ENCODE data around the gene CARD9. TPM values are rescaled to one million over a fixed set of nuclear protein-coding genes. Genes with fewer than 3 reads are reported as not detected.

The CARD9 gene
- total RNA-seq, 1 experiment from 2014 or later = 1.7 TPM

DNA sequence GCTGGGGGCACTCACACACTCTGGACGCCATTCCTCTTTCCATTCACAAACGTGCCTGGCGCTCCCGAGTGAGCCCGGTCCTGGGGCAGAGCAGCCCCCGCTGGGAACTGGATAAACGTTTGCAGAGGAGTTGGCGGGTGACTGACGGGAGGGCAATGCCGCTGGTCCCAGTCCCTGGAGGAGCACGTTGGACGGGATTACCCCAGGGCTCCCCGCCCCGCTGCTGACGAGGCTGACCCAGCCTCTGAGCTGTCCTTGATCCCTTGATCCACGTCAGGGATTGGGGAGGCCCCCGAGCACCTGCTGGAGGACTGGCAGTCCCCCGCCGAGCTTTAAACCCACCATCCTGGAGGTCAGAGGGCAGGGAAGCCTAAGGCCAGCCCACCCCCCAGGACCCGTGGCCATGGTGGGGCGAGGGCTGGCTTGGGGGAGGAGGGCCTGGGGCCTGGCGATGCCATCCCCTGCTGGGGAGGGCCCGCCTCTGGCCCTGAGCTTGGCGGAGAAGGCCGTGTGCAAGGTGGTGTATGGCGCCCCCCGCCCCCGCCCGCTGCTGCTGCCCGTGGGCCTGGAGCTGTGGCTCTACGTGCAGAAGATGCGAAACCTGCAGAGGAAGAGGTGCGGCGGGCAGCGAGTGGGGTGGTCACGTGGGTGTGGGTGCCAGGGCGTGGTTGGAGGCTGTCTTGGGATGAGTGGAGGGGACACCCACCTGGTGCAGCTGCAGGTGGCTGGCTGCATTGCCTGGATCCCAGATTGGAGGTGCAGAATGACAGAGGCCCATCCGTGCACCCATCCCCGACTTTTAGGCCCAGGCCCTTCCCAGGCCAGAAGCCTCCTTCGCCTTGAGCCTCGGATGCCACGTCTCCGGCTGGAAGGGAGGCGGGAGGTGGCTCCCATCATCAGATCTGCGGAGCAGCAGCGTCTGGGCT lies 41.6 kb downstream of the CARD9 start:
- BruUV-seq (replicated peaks) = no TSS peak
- DNase-seq (ENCODE audit: low read depth, low spot score) (no peak), ATAC-seq (no peak)
- in situ Hi-C loops (cut with HindIII; ENCODE audit: low pct_unique_long_range_greater_than_20kb, low sequenced_read_pairs) (no loop called here), intact Hi-C loops (cut with micrococcal nuclease; ENCODE audit: unreplicated experiment) (no loop called here)
- H3K36me3 ChIP-seq (ENCODE audit: control insufficient read depth, insufficient read depth, low read length) = no peaks in the 10 kb centered on the region; the same call in 1 of the 2 replicates
- POLR2A ChIA-PET = no interaction called here
- H3K27me3 ChIP-seq (ENCODE audit: control insufficient read depth, insufficient read depth, low read length) = no peaks in the 10 kb centered on the region
- H3K4me1 ChIP-seq (ENCODE audit: control insufficient read depth, insufficient read depth, low read length) = no peaks in the 10 kb centered on the region; the same call in 1 of the 2 replicates
- no peak for TF ChIP-seq POLR2AphosphoS5 (IDR thresholded peaks at IDR 0.05; ENCODE audit: low read depth, low read length)
- TF ChIP-seq, protein P1, sequence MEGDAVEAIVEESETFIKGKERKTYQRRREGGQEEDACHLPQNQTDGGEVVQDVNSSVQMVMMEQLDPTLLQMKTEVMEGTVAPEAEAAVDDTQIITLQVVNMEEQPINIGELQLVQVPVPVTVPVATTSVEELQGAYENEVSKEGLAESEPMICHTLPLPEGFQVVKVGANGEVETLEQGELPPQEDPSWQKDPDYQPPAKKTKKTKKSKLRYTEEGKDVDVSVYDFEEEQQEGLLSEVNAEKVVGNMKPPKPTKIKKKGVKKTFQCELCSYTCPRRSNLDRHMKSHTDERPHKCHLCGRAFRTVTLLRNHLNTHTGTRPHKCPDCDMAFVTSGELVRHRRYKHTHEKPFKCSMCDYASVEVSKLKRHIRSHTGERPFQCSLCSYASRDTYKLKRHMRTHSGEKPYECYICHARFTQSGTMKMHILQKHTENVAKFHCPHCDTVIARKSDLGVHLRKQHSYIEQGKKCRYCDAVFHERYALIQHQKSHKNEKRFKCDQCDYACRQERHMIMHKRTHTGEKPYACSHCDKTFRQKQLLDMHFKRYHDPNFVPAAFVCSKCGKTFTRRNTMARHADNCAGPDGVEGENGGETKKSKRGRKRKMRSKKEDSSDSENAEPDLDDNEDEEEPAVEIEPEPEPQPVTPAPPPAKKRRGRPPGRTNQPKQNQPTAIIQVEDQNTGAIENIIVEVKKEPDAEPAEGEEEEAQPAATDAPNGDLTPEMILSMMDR (IDR thresholded peaks at IDR 0.05) = no peak
- TF ChIP-seq SIN3A (IDR thresholded peaks at IDR 0.05; ENCODE audit: borderline replicate concordance, insufficient read depth, low read depth, low read length) = no peak
- TF ChIP-seq, protein P2, sequence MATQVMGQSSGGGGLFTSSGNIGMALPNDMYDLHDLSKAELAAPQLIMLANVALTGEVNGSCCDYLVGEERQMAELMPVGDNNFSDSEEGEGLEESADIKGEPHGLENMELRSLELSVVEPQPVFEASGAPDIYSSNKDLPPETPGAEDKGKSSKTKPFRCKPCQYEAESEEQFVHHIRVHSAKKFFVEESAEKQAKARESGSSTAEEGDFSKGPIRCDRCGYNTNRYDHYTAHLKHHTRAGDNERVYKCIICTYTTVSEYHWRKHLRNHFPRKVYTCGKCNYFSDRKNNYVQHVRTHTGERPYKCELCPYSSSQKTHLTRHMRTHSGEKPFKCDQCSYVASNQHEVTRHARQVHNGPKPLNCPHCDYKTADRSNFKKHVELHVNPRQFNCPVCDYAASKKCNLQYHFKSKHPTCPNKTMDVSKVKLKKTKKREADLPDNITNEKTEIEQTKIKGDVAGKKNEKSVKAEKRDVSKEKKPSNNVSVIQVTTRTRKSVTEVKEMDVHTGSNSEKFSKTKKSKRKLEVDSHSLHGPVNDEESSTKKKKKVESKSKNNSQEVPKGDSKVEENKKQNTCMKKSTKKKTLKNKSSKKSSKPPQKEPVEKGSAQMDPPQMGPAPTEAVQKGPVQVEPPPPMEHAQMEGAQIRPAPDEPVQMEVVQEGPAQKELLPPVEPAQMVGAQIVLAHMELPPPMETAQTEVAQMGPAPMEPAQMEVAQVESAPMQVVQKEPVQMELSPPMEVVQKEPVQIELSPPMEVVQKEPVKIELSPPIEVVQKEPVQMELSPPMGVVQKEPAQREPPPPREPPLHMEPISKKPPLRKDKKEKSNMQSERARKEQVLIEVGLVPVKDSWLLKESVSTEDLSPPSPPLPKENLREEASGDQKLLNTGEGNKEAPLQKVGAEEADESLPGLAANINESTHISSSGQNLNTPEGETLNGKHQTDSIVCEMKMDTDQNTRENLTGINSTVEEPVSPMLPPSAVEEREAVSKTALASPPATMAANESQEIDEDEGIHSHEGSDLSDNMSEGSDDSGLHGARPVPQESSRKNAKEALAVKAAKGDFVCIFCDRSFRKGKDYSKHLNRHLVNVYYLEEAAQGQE (IDR thresholded peaks at IDR 0.05; ENCODE audit: insufficient read depth in 1 of 2, low read depth in 2 of 2, low read length in 1 of 2) = no peak
- no peak for TF ChIP-seq TCF7L2 (IDR thresholded peaks at IDR 0.05; ENCODE audit: low read depth, low read length)
- H3K4me3 ChIP-seq (ENCODE audit: low read depth in 2 of 2, low read length in 2 of 2) = no peak overlapping the region
- CTCF ChIA-PET = interaction anchor here (0.7 kb wide), 1 partner anchor 871 kb away, joined by 20 read pairs; no protein-coding TSS in a partner anchor
- H3K9me3 ChIP-seq (ENCODE audit: control insufficient read depth, insufficient read depth, low read depth, low read length) = no peaks in the 10 kb centered on the region
- H3K27ac ChIP-seq (ENCODE audit: low read length) = no peak overlapping the region

GRCh38 chr9:136331030-136331429 lies 42.4 kb downstream of the CARD9 start:
- no peaks in the 10 kb centered on the region for H3K9me3 ChIP-seq (ENCODE audit: control insufficient read depth, insufficient read depth, low read depth, low read length)
- H3K27me3 ChIP-seq (ENCODE audit: control insufficient read depth, insufficient read depth, low read length) = no peaks in the 10 kb centered on the region
- intact Hi-C loops (cut with micrococcal nuclease; ENCODE audit: unreplicated experiment) = no loop called here
- ChIA-PET POLR2A (no interaction called here), CTCF (no interaction called here)
- ATAC-seq = no peak
- TF ChIP-seq, protein P1 (IDR thresholded peaks at IDR 0.05) = no peak
- no peak for TF ChIP-seq SIN3A (IDR thresholded peaks at IDR 0.05; ENCODE audit: borderline replicate concordance, insufficient read depth, low read depth, low read length)
- TF ChIP-seq, protein P2 (IDR thresholded peaks at IDR 0.05; ENCODE audit: insufficient read depth in 1 of 2, low read depth in 2 of 2, low read length in 1 of 2) = no peak
- H3K4me1 ChIP-seq (ENCODE audit: control insufficient read depth, insufficient read depth, low read length) = no peaks in the 10 kb centered on the region; the same call in 1 of the 2 replicates
- H3K27ac ChIP-seq (ENCODE audit: low read length) = no peak overlapping the region
- H3K4me3 ChIP-seq (ENCODE audit: low read depth in 2 of 2, low read length in 2 of 2) = no peak overlapping the region
- no peak for DNase-seq (ENCODE audit: low read depth, low spot score)
- in situ Hi-C loops (cut with HindIII; ENCODE audit: low pct_unique_long_range_greater_than_20kb, low sequenced_read_pairs) = no loop called here
- BruUV-seq (replicated peaks) = no TSS peak
- no peaks in the 10 kb centered on the region; the same call in 1 of the 2 replicates for H3K36me3 ChIP-seq (ENCODE audit: control insufficient read depth, insufficient read depth, low read length)
